Osteoblast (primary cell): Measurements from ENCODE around the gene SLC11A1. TPM values are rescaled to one million over a fixed set of nuclear protein-coding genes. Genes with fewer than 3 reads are reported as not detected.

ENCODE experiments used
- DNase-seq: peaks from one replicate; pipeline ENCODE4 v3.0.0; 2011; ENCODE audit warnings: low spot score, mixed read lengths; ENCODE audit not compliant: insufficient read length; ENCODE audit errors: missing footprints
- H2AFZ ChIP-seq: 2 replicates; pipeline ENCODE4 v1.6.0; 2011; ENCODE audit warnings: mild to moderate bottlenecking, low read length
- H3K27ac ChIP-seq: 2 replicates; pipeline ENCODE4 v1.5.1; 2011; ENCODE audit warnings: mild to moderate bottlenecking, low read depth, low read length, moderate library complexity
- H3K27me3 ChIP-seq: 2 replicates; pipeline ENCODE4 v1.6.0; 2012; ENCODE audit warnings: mild to moderate bottlenecking, control low read depth, inconsistent platforms, low read length, moderate library complexity; ENCODE audit not compliant: insufficient read depth
- H3K36me3 ChIP-seq: 2 replicates; pipeline ENCODE4 v1.5.1; 2011; ENCODE audit warnings: mild to moderate bottlenecking, low read length, control low read depth, moderate library complexity; ENCODE audit not compliant: insufficient read depth
- H3K4me1 ChIP-seq: 2 replicates; pipeline ENCODE4 v1.5.1; 2011; ENCODE audit warnings: mild to moderate bottlenecking, low read length, control low read depth, moderate library complexity; ENCODE audit not compliant: insufficient read depth
- H3K4me2 ChIP-seq: 2 replicates; pipeline ENCODE4 v1.6.0; 2011; ENCODE audit warnings: mild to moderate bottlenecking, low read length; ENCODE audit not compliant: insufficient read depth
- H3K4me3 ChIP-seq: fragments of 200-600 bp; sonication (generic); 3 replicates; pipeline ENCODE4 v1.5.1; 2012; ENCODE audit warnings: mild to moderate bottlenecking, low read length, inconsistent platforms; ENCODE audit not compliant: insufficient read depth
- H3K79me2 ChIP-seq: 2 replicates; pipeline ENCODE4 v1.6.0; 2012; ENCODE audit warnings: mild to moderate bottlenecking, low read length, control low read depth, inconsistent platforms; ENCODE audit not compliant: insufficient read depth
- H3K9me3 ChIP-seq: 2 replicates; pipeline ENCODE4 v1.5.1; 2011; ENCODE audit warnings: low read depth, low read length, control low read depth
- H4K20me1 ChIP-seq: 2 replicates; pipeline ENCODE4 v1.6.0; 2012; ENCODE audit warnings: mild to moderate bottlenecking, low read length, control low read depth; ENCODE audit not compliant: insufficient read depth
- total RNA-seq: library from RNA; depleted of rRNA; stranded (reverse); fragments of >200 nt; gene quantifications from 2 replicates; pipeline ENCODE4 v1.2.3, GENCODE V29; 2012
- TF ChIP-seq, protein P1 (sequence below): IDR thresholded peaks from 2 replicates; pipeline ENCODE4 v1.5.1; 2011; ENCODE audit warnings: mild to moderate bottlenecking, low read depth, low read length, moderate library complexity; ENCODE audit errors: extremely low read depth

SLC11A1 gene
- total RNA-seq, 1 donor = 0.36 TPM

DNA sequence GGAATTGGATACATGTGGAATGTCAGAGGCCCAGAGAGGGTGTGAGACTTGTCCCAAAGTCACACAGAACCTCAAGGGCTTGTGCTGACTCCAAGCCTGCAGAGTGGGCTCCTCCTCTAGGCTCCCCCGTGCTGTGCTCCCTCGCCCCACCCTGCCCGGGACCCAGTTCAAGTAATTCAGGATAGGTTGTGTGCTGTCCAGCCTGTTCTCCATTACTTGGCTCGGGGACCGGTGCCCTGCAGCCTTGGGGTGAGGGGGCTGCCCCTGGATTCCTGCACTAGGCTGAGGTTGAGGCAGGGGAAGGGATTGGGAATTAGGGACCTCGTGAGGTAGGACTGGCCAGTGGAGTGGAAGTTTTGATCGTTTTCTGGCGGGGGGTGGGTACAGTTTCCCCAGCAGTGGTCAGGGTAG is 20.4 kb downstream of the SLC11A1 start:
- H3K4me2 ChIP-seq = no peak overlapping the region
- peaks cover 13% of the 10 kb centered on the region for H4K20me1 ChIP-seq
- H3K27ac ChIP-seq = peak overlapping the region; percentile 28
- peaks cover 23% of the 10 kb centered on the region for H3K4me1 ChIP-seq
- DNase-seq = peak; percentile 79
- H3K36me3 ChIP-seq = peaks cover 24% of the 10 kb centered on the region
- H3K79me2 ChIP-seq = peaks cover 33% of the 10 kb centered on the region
- H2AFZ ChIP-seq = no peak overlapping the region
- H3K27me3 ChIP-seq = no peaks in the 10 kb centered on the region
- no peaks in the 10 kb centered on the region for H3K9me3 ChIP-seq
- no peak overlapping the region for H3K4me3 ChIP-seq
- TF ChIP-seq, protein P1, sequence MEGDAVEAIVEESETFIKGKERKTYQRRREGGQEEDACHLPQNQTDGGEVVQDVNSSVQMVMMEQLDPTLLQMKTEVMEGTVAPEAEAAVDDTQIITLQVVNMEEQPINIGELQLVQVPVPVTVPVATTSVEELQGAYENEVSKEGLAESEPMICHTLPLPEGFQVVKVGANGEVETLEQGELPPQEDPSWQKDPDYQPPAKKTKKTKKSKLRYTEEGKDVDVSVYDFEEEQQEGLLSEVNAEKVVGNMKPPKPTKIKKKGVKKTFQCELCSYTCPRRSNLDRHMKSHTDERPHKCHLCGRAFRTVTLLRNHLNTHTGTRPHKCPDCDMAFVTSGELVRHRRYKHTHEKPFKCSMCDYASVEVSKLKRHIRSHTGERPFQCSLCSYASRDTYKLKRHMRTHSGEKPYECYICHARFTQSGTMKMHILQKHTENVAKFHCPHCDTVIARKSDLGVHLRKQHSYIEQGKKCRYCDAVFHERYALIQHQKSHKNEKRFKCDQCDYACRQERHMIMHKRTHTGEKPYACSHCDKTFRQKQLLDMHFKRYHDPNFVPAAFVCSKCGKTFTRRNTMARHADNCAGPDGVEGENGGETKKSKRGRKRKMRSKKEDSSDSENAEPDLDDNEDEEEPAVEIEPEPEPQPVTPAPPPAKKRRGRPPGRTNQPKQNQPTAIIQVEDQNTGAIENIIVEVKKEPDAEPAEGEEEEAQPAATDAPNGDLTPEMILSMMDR = no peak

DNA sequence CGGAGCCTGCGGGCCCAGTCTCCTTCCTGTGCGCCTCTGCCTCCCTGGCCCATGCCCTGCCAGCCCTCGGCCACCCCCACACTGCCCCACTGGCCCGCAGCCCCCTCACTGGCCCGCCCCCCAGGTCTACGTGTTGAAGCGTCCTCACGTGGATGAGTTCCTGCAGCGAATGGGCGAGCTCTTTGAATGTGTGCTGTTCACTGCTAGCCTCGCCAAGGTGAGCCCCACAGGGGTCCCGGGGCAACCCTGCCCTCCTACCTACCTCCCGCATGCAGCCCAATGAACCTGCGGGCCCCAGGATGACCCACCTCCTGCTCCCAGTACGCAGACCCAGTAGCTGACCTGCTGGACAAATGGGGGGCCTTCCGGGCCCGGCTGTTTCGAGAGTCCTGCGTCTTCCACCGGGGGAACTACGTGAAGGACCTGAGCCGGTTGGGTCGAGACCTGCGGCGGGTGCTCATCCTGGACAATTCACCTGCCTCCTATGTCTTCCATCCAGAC is 20.9 kb downstream of the SLC11A1 start:
- Histone ChIP-seq H3K4me2 (no peak overlapping the region), H3K36me3 (peaks cover 24% of the 10 kb centered on the region), H3K79me2 (peaks cover 33% of the 10 kb centered on the region), H3K4me3 (no peak overlapping the region), H3K4me1 (peaks cover 20% of the 10 kb centered on the region), H2AFZ (no peak overlapping the region), H3K9me3 (no peaks in the 10 kb centered on the region), H3K27me3 (no peaks in the 10 kb centered on the region), H3K27ac (no peak overlapping the region), H4K20me1 (peaks cover 13% of the 10 kb centered on the region)
- TF ChIP-seq, protein P1 = no peak
- peak; percentile 48 for DNase-seq

DNA sequence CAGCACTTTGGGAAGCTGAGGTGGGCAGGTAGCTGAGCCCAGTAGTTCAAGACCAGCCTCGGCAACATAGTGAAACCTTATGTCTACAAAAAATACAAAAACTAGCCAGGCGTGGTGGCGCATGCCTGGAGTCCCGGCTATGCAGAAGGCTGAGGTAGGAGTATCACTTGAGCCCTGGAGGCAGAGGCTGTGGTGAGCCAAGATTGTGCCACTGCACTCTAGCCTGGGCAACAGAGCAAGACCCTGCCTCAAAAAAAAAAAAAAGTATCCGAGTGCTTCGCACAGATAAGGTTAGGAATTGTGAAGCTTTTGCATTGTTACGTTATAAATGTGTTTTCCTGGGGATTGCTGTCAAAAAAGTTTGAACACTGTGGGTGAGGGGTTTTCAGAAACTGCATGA is 21.7 kb downstream of the SLC11A1 start:
- Histone ChIP-seq H4K20me1 (peaks cover 13% of the 10 kb centered on the region), H3K27ac (no peak overlapping the region), H3K9me3 (no peaks in the 10 kb centered on the region), H3K4me3 (no peak overlapping the region), H3K4me2 (no peak overlapping the region), H3K27me3 (no peaks in the 10 kb centered on the region), H3K36me3 (peaks cover 24% of the 10 kb centered on the region), H3K79me2 (peaks cover 33% of the 10 kb centered on the region), H3K4me1 (peaks cover 19% of the 10 kb centered on the region), H2AFZ (no peak overlapping the region)
- DNase-seq = peak; percentile 6
- TF ChIP-seq, protein P1 = no peak

DNA sequence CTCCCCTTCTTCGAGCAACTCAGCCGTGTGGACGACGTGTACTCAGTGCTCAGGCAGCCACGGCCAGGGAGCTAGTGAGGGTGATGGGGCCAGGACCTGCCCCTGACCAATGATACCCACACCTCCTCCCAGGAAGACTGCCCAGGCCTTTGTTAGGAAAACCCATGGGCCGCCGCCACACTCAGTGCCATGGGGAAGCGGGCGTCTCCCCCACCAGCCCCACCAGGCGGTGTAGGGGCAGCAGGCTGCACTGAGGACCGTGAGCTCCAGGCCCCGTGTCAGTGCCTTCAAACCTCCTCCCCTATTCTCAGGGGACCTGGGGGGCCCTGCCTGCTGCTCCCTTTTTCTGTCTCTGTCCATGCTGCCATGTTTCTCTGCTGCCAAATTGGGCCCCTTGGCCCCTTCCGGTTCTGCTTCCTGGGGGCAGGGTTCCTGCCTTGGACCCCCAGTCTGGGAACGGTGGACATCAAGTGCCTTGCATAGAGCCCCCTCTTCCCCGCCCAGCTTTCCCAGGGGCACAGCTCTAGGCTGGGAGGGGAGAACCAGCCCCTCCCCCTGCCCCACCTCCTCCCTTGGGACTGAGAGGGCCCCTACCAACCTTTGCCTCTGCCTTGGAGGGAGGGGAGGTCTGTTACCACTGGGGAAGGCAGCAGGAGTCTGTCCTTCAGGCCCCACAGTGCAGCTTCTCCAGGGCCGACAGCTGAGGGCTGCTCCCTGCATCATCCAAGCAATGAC is 22.4 kb downstream of the SLC11A1 start:
- DNase-seq = peak; percentile 82
- Histone ChIP-seq H3K4me2 (no peak overlapping the region), H3K27ac (no peak overlapping the region), H3K36me3 (peaks cover 24% of the 10 kb centered on the region), H3K4me3 (no peak overlapping the region), H3K9me3 (no peaks in the 10 kb centered on the region), H2AFZ (no peak overlapping the region), H3K4me1 (peaks cover 19% of the 10 kb centered on the region), H3K27me3 (no peaks in the 10 kb centered on the region), H3K79me2 (peaks cover 33% of the 10 kb centered on the region), H4K20me1 (peaks cover 13% of the 10 kb centered on the region)
- TF ChIP-seq, protein P1 = no peak
